K562 (cell line): ENCODE measurements around the gene BANP. TPM values are rescaled to one million over a fixed set of nuclear protein-coding genes. Genes with fewer than 3 reads are reported as not detected.
"Not testable (repeated sequence)": the region's sequence is repeated elsewhere in the genome, so short reads cannot be mapped to it uniquely, and the experiment has no call there.

Experiments
- ATAC-seq: fragments of 200-7000 bp; cut with Tn5 transposase; 3 replicates; pipeline ENCODE4 v1.9.1; 2020; ENCODE audit warnings: moderate library complexity
- BruUV-seq: library from RNA; stranded (reverse); fragments of 400-500 nt; replicated peaks from 2 replicates; lab custom pipeline; 2021; lab: Mats Ljungman, UMichigan
- CTCF ChIA-PET: fragments of 300-600 bp; formaldehyde crosslinking; extraction: SDS; loops from one replicate; lab custom pipeline; 2021; ENCODE audit warnings: low intra/inter-chr PET ratio; lab: Yijun Ruan, JAX
- POLR2A ChIA-PET: fragments of 300-600, 350-650 bp; sonication (Branson Sonifier 250); formaldehyde crosslinking; extraction: SDS; loops from one replicate; lab custom pipeline; 2021; ENCODE audit warnings: antibody characterized with exemption, inconsistent platforms; lab: Yijun Ruan, JAX
- DNase-seq, 4 experiments: peaks; one replicate each; pipeline versions ENCODE4 v3.0.0 to v3.0.0-alpha.2; 2011 to 2018; ENCODE audit warnings: low spot score in 3 of 4, mixed read lengths in 3 of 4; ENCODE audit errors: extremely low read depth in 1 of 4
- FAIRE-seq: peaks from 2 replicates; lab custom pipeline; 2011; peaks lifted over from hg19 to GRCh38; lab: Jason Lieb, UNC
- H2AFZ ChIP-seq: 2 replicates; pipeline ENCODE4 v1.6.0; 2011; ENCODE audit warnings: low read depth, low read length, control low read depth, inconsistent platforms
- H3K27ac ChIP-seq: fragments of 200-600 bp; 3 replicates; pipeline ENCODE4 v1.8.0; 2011; ENCODE audit warnings: low read depth, mild to moderate bottlenecking, control low read depth, inconsistent platforms, low read length, moderate library complexity, mixed read lengths; ENCODE audit errors: extremely low read depth
- H3K27me3 ChIP-seq, 2 experiments: fragments of 300-600 bp in 1 of 2; 2 replicates in 1 of 2; 3 replicates in 1 of 2; pipeline versions ENCODE4 v1.6.0 to v1.8.0; 2011; ENCODE audit warnings: inconsistent platforms in 2 of 2, low read length in 2 of 2, mild to moderate bottlenecking in 1 of 2, mixed read lengths in 1 of 2, moderate library complexity in 1 of 2; ENCODE audit not compliant: control insufficient read depth in 2 of 2, insufficient read depth in 2 of 2
- H3K36me3 ChIP-seq: fragments of 300-600 bp; 3 replicates; pipeline ENCODE4 v1.8.0; 2011; ENCODE audit warnings: mild to moderate bottlenecking, low read length, inconsistent platforms; ENCODE audit not compliant: control insufficient read depth, insufficient read depth
- H3K4me1 ChIP-seq, 2 experiments: fragments of 200-600 bp in 1 of 2; replicated peaks in 1 of 2; 2 replicates in 1 of 2; 3 replicates in 1 of 2; pipeline versions ENCODE4 v1.5.1 to v1.8.0; 2011; ENCODE audit warnings: inconsistent platforms in 2 of 2, low read length in 2 of 2, mild to moderate bottlenecking in 1 of 2, mixed read lengths in 1 of 2, moderate library complexity in 1 of 2; ENCODE audit not compliant: control insufficient read depth in 2 of 2, insufficient read depth in 2 of 2
- H3K4me2 ChIP-seq: 2 replicates; pipeline ENCODE4 v1.6.1; 2011; ENCODE audit warnings: low read length, control low read depth, inconsistent platforms, mixed read lengths; ENCODE audit not compliant: insufficient read depth
- H3K4me3 ChIP-seq: fragments of 200-600 bp; sonication (generic), shearing (Covaris generic); 2 replicates; pipeline ENCODE4 v1.5.1; 2016; ENCODE audit warnings: control low read depth, inconsistent platforms
- H3K79me2 ChIP-seq: fragments of 200-600 bp; 3 replicates; pipeline ENCODE4 v1.8.0; 2011; ENCODE audit warnings: low read length, inconsistent platforms; ENCODE audit not compliant: control insufficient read depth, insufficient read depth
- H3K9ac ChIP-seq, 2 experiments: 2 replicates each; pipeline versions ENCODE4 v1.6.0 to v1.6.1; 2011; ENCODE audit warnings: low read depth in 2 of 2, low read length in 2 of 2, control low read depth in 1 of 2, inconsistent platforms in 1 of 2, mild to moderate bottlenecking in 1 of 2, mixed read lengths in 1 of 2; ENCODE audit not compliant: insufficient read depth in 1 of 2
- H3K9me1 ChIP-seq: one replicate; pipeline ENCODE4 v1.6.0; 2011; ENCODE audit warnings: inconsistent platforms, mild to moderate bottlenecking, low read length, moderate library complexity; ENCODE audit not compliant: control insufficient read depth, insufficient read depth
- H3K9me3 ChIP-seq: replicated peaks from 2 replicates; pipeline ENCODE4 v1.5.1; 2011; ENCODE audit warnings: low read depth, low read length, inconsistent platforms; ENCODE audit not compliant: control insufficient read depth, insufficient read depth
- H4K20me1 ChIP-seq: replicated peaks from 2 replicates; pipeline ENCODE4 v1.6.1; 2011; ENCODE audit warnings: low read length, inconsistent platforms, mixed read lengths; ENCODE audit not compliant: control insufficient read depth, insufficient read depth
- POLR2G ChIP-seq: fragments of 200-400 bp; formaldehyde crosslinking; IDR thresholded peaks from 2 replicates; pipeline ENCODE4 v1.6.1; 2017; ENCODE audit warnings: low read depth, mild to moderate bottlenecking, antibody characterized with exemption, low read length, moderate library complexity
- RBM22 ChIP-seq: fragments of 200-400 bp; formaldehyde crosslinking; IDR thresholded peaks from 2 replicates; pipeline ENCODE4 v1.6.1; 2018; ENCODE audit warnings: low read length, low read depth; ENCODE audit not compliant: poor library complexity, severe bottlenecking
- SNIP1 ChIP-seq: fragments of 450-650 bp; IDR thresholded peaks from 2 replicates; pipeline ENCODE4 v1.7.1; 2017; ENCODE audit warnings: low read depth, mild to moderate bottlenecking
- WGBS: fragments of 100-300 bp; shearing (Covaris generic); methylation state at CpG from one replicate; pipeline ENCODE4 v1.1.6; 2016; ENCODE audit warnings: low coverage, mixed read lengths; ENCODE audit not compliant: insufficient coverage; ENCODE audit errors: missing lambda C conversion rate; 5-methylcytosine and 5-hydroxymethylcytosine counted together
- in situ Hi-C: fragments of 300-500 bp; cut with MboI; formaldehyde crosslinking; loops from 4 replicates; pipeline ENCODE4 v1.15.0; 2018; ENCODE audit warnings: inconsistent platforms, mixed read lengths
- intact Hi-C: fragments of 100-400 bp; cut with micrococcal nuclease; formaldehyde crosslinking; loops from 2 replicates; pipeline ENCODE4 v1.14.2; 2022
- polyA plus RNA-seq, 8 experiments: library from polyadenylated mRNA; depleted of rRNA in 4 of 8; stranded (reverse) in 5 of 8; unstranded in 3 of 8; fragments of >200 nt; fragmentation: Nextera tagmentation in 2 of 8; fragmentation: Illumina TruSeq in 1 of 8; extraction: Ambion mirVana in 2 of 8; extraction: Trizol in 1 of 8; gene quantifications; 2 replicates each; pipeline versions ENCODE4 v1.2.1 to v1.2.3, GENCODE V29; 2011 to 2014; ENCODE audit warnings: inconsistent platforms in 1 of 8, missing spikeins in 1 of 8
- total RNA-seq, 7 experiments: library from RNA; depleted of rRNA in 6 of 7; stranded (reverse); fragments of >200 nt in 6 of 7; fragmentation: Illumina TruSeq in 2 of 7; extraction: Trizol in 2 of 7; gene quantifications; 2 replicates each; pipeline versions ENCODE4 v1.2.1 to v1.2.3, GENCODE V29; 2011 to 2021; ENCODE audit warnings: low replicate concordance in 1 of 7
- TF ChIP-seq, protein P1 (sequence below): fragments of 250-450 bp; sonication (Bioruptor Pico); IDR thresholded peaks from 2 replicates; pipeline ENCODE4 v1.4.0; 2020; ENCODE audit warnings: mild to moderate bottlenecking, moderate library complexity

BANP gene
- total and polyA plus RNA-seq, 9 of the 15 experiments (the other 6 are each of a cell fraction or from before 2014, with no cell fraction given), result 4.6 to 22.1 (median 15.6) TPM

DNA sequence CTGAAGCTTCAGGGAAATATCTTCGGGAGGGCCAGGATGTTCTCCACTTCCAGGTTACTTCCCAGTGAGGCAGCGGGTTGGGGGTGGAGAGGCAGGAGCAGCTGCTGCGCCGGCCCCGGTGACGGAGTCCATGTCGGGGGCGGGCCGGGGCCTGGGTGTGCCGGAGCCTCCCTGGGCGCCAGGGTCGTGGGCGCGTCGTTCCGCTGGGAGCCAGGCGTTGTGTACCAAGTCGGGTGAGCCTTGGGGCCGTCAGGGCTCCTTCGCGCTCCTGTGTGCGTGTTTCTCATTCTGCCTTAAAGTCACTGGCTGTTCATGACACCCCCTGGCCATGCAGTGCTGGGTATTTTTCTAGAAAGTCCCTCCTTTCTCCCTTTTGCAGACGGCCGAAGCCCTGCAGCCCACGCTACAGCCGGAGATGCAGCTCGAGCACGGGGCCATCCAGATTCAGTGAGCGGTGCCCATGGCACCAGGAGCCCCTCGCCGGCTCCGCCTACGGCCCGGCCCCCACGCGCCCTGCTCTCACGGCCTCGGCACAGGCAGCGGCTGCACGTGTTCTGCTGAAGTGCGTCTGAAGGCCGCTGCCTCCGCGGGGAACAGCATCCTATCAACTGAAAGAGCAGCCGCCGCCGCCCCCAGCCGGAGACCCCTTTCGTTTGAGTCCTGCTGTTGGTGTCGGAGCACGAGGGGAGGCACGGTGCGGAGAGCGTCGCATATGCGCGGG is 125.1 kb downstream of the BANP start:
- BruUV-seq, result no TSS peak
- in situ Hi-C loops, result no loop called here
- no peak overlapping the region for H3K9ac ChIP-seq
- no peak overlapping the region for H2AFZ ChIP-seq
- no peaks in the 10 kb centered on the region for H3K9me3 ChIP-seq
- no peak for DNase-seq
- no peak overlapping the region for H3K4me2 ChIP-seq
- H3K27ac ChIP-seq, result no peak overlapping the region
- TF ChIP-seq POLR2G, result 0 out of 2 replicates have a peak, but pooled peaks have one; percentile 21
- TF ChIP-seq RBM22, result no peak
- TF ChIP-seq, protein P1, sequence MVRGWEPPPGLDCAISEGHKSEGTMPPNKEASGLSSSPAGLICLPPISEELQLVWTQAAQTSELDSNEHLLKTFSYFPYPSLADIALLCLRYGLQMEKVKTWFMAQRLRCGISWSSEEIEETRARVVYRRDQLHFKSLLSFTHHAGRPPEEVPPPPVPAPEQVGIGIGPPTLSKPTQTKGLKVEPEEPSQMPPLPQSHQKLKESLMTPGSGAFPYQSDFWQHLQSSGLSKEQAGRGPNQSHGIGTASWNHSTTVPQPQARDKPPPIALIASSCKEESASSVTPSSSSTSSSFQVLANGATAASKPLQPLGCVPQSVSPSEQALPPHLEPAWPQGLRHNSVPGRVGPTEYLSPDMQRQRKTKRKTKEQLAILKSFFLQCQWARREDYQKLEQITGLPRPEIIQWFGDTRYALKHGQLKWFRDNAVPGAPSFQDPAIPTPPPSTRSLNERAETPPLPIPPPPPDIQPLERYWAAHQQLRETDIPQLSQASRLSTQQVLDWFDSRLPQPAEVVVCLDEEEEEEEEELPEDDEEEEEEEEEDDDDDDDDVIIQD (CRISPR knock-in tag), result no peak
- no peak for TF ChIP-seq SNIP1
- H4K20me1 ChIP-seq, result no peaks in the 10 kb centered on the region
- H3K79me2 ChIP-seq, result no peaks in the 10 kb centered on the region
- no peak for ATAC-seq
- H3K36me3 ChIP-seq, result no peaks in the 10 kb centered on the region
- H3K9me1 ChIP-seq, result peaks cover 2% of the 10 kb centered on the region
- POLR2A ChIA-PET, result interaction anchor here (0.9 to 1.3 kb wide), 2 partner anchors 9 to 12 kb away, joined by 3 to 4 read pairs; no protein-coding TSS in a partner anchor
- no peaks in the 10 kb centered on the region for H3K4me1 ChIP-seq
- intact Hi-C loops, result no loop called here
- no peak overlapping the region for H3K4me3 ChIP-seq
- CTCF ChIA-PET, result no interaction called here
- 92% methylated on average over 42 of the region's 57 CpGs for WGBS
- H3K27me3 ChIP-seq, result no peaks in the 10 kb centered on the region
- no peak for FAIRE-seq

DNA sequence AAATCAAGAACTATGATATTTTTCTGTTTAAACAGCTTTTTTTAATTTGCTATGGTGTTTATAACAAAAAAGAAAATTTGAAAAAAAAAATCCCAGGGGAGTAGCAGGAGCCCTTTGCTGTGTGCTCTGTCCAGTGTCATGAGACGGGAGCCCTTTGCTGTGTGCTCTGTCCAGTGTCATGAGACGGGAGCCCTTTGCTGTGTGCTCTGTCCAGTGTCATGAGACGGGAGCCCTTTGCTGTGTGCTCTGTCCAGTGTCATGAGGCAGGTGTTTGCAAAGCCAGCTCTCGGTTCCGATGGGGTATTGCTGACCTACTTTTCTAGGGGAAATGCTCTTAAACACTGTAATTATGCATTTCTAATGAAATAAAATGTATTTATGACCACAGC is 125.7 kb downstream of the BANP start:
- H3K9me3 ChIP-seq, in situ Hi-C loops, H3K27me3 ChIP-seq, intact Hi-C loops, H3K4me3 ChIP-seq, DNase-seq, ATAC-seq, H3K79me2 ChIP-seq, H3K9me1 ChIP-seq, H3K27ac ChIP-seq, H2AFZ ChIP-seq, H3K36me3 ChIP-seq, BruUV-seq, H3K4me2 ChIP-seq, CTCF ChIA-PET, H3K4me1 ChIP-seq, H3K9ac ChIP-seq, H4K20me1 ChIP-seq, FAIRE-seq: not testable (repeated sequence)
- WGBS, result 93% methylated on average over 5 of the region's 5 CpGs
- POLR2A ChIA-PET, result interaction anchor here (0.9 to 1.3 kb wide), 2 partner anchors 9 to 11 kb away, joined by 3 to 4 read pairs; no protein-coding TSS in a partner anchor
